T1000 (cell line): ENCODE results near the gene PLCH1.

ENCODE experiments used
- DNase-seq: peaks from one replicate; lab custom pipeline; 2025; ENCODE audit warnings: mixed read lengths; lab: John Stamatoyannopoulos, UW

The PLCH1 gene

GRCh38 chr3:155604967-155605366, 139.9 kb downstream of the PLCH1 start:
- no peak for DNase-seq

- no peak for DNase-seq
These were observed 140.7 kb downstream of the PLCH1 start for GRCh38 chr3:155604126-155604525.

DNA sequence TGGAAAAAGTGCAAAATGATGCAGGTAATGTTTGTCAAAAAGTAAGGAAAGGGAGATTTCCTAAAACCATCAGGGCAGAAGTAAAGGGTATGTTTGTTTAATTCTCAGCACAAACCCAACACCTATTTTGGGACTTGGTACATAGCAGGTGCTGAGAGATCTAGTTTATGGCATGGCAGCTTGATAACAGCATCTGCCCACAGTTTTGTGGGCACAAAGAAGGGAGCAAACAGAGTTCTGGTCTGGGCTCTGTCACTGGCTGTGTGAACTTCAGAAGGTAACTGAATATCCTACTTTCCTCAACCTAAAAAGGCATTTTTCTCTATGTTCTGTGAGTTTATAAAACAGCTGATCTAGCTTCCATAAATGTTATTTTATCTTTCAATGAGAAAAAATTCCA, 141.6 kb downstream of the PLCH1 start:
- no peak for DNase-seq

GRCh38 chr3:155602307-155602706, 142.6 kb downstream of the PLCH1 start:
- no peak for DNase-seq

- DNase-seq = no peak
These were observed 146.2 kb downstream of the PLCH1 start for GRCh38 chr3:155598671-155599070.

DNA sequence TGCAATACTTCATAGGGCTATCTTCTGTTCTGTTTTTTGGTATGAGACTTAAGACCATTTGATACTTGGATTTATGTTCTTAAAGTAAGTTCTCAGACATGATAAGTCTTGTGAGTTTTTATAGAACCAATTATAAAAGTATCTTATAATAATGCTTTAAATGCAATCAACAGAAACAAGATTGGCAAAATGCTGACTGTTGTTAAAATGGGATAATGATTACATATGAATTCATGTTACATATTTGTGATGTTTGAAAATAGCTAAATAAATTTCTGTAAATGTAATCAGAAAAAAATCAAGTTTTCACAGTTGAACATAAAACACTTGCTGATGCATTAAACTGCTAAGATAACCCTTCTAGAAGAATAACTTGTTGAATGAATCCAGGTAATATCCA, 148.3 kb downstream of the PLCH1 start:
- DNase-seq = no peak

- DNase-seq = no peak
These were observed 149.5 kb downstream of the PLCH1 start for GRCh38 chr3:155595371-155595770.

DNA sequence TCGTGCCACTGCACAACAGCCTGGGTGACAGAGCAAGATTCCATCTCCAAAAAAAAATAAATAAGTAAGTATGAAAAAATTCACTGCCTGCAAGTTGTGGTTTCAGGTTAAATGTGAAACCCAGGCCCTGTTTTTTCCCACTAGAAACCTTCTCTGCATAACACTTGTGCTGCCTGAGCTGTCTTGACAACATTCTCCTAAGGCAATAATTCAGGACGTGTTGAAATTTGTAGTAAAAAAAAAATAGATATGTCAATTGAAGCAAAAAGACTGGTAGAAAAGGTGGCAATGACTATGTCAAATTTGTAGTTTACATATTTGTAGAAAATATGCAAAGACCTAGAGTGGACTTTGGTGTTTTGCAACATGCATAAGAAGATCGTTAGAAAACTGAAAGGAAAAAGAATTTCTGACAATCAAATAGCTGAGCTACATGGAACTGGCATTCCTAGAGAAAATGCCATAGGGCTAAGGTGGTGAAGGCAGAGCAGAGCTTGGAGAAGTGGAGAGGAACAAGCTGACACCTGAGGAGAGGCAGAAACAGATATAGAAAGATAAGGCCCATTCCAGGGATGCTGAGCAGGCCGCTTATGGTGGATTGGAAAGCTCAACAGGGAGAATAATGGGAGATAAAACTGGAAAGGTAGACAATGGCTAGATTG, 150.2 kb downstream of the PLCH1 start:
- no peak for DNase-seq

GRCh38 chr3:155587581-155587980, 157.3 kb downstream of the PLCH1 start:
- no peak for DNase-seq

DNA sequence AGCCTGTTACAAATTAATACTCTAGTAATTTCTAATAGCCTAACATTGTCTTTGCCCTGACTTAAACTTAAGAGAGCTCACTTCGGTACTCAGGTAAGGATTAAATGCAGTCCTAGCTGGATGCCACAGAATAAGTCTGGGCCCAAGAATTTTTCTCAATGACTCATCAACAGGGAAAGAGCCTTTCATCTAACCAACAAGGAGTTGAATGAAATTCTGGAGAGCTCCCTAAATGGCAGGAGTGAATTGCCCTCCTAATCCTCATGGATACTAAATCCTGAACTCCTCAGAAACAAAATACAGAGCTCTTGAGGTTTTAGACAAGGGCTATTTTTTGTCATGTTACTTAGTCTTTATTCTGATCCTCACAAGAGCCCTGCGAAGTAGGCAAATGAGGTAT, 159.5 kb downstream of the PLCH1 start:
- no peak for DNase-seq

- DNase-seq = no peak
These were observed 163.3 kb downstream of the PLCH1 start for GRCh38 chr3:155581579-155581978.

GRCh38 chr3:155572085-155572484, 172.8 kb downstream of the PLCH1 start:
- DNase-seq = no peak

- no peak for DNase-seq
These were observed 176.6 kb downstream of the PLCH1 start for GRCh38 chr3:155568295-155568694.

GRCh38 chr3:155560594-155560993, 184.3 kb downstream of the PLCH1 start:
- no peak for DNase-seq

- DNase-seq = no peak
These were observed 184.7 kb downstream of the PLCH1 start for GRCh38 chr3:155560135-155560534.

DNA sequence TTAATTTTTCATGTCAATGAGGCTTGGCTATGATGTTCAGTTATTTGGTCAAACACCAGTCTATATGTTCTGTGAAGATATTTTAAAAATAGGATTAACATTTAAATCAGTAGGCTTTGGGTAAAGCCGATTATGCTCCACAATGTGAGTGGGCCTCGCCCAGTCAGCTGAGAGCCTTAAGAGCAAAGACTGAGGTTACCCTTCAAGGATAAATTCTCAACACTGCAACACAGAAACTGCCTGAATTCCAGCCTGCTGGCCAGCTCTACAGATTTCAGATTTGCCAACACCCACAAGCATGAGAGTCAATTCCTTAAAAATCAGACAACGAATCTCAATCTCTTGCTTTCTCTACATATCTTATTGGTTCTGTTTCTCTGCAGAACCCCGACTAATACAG, 188.3 kb downstream of the PLCH1 start:
- DNase-seq = no peak

GRCh38 chr3:155555479-155556060, 189.3 kb downstream of the PLCH1 start:
- no peak for DNase-seq

- no peak for DNase-seq
These were observed 190.0 kb downstream of the PLCH1 start for GRCh38 chr3:155554777-155555451.

- DNase-seq = no peak
These were observed 191.1 kb downstream of the PLCH1 start for GRCh38 chr3:155553780-155554179.

DNA sequence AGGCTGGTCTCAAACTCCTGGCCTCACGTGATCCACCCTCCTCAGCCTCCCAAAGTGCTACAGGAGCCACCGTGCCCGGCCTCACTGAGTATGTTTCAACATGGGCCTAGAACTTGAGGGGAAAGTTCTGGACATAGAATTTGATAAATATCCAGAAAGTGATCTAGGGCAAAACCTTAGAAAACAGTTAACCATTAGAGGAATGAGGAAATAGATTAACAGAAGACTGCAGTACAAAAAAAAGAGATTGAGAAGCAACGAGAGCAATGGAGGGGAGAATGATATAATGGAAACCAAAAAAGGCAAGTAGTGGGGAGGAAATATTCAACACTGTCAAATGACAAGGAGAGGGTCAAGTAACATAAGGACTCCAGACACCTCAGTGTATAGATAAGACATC, 191.5 kb downstream of the PLCH1 start:
- DNase-seq = no peak

DNA sequence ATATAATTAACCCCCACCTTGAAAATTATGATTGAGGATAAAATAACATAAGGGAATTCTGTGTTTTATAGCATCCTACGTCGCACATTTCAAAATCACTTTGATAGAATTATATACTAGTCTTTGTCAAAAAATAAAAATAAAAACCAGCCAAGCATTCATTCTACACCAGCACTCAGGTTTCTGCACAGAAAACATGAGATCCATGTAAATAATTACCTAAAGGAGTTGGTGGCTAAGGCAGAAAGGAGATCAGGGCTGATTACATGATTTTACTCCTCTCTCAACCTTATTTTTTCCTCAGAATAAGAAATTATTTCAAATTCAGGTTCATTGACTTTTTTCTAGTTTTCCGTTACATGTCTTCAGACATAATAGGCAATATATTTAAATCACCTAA, 194.5 kb downstream of the PLCH1 start:
- no peak for DNase-seq

- DNase-seq = no peak
These were observed 195.8 kb downstream of the PLCH1 start for GRCh38 chr3:155549087-155549486.

- no peak for DNase-seq
These were observed 196.7 kb downstream of the PLCH1 start for GRCh38 chr3:155548195-155548594.

GRCh38 chr3:155535098-155535497, 209.8 kb downstream of the PLCH1 start:
- no peak for DNase-seq
